Lower lobe of right lung (tissue), 2 donors: ENCODE measurements around the gene NTRK2. TPM values are rescaled to one million over a fixed set of nuclear protein-coding genes. Genes with fewer than 3 reads are reported as not detected.

Experiments
- ATAC-seq, 2 donors: fragments of 200-7000 bp; cut with Tn5 transposase; one replicate each; pipeline ENCODE4 v1.9.1; 2020 to 2022; ENCODE audit warnings: mild to moderate bottlenecking in 2 of 2, moderate library complexity in 2 of 2
- DNase-seq: peaks from one replicate; pipeline ENCODE4 v3.0.0-alpha.2; 2020
- H3K27ac ChIP-seq: fragments of 200-600 bp; one replicate; pipeline ENCODE4 v1.8.0; 2022
- H3K27me3 ChIP-seq: fragments of 200-600 bp; one replicate; pipeline ENCODE4 v1.8.0; 2022; ENCODE audit warnings: low read depth
- H3K36me3 ChIP-seq: fragments of 200-600 bp; one replicate; pipeline ENCODE4 v1.8.0; 2022; ENCODE audit warnings: mild to moderate bottlenecking
- H3K4me1 ChIP-seq: fragments of 200-600 bp; one replicate; pipeline ENCODE4 v1.8.0; 2022
- H3K4me3 ChIP-seq: fragments of 200-600 bp; one replicate; pipeline ENCODE4 v1.8.0; 2022; ENCODE audit warnings: mild to moderate bottlenecking
- H3K9me3 ChIP-seq: fragments of 200-600 bp; one replicate; pipeline ENCODE4 v1.8.0; 2022
- intact Hi-C: fragments of 100-400 bp; cut with DNase I; formaldehyde crosslinking; loops from one replicate; pipeline ENCODE4 v1.11.0; 2022
- total RNA-seq: library from RNA; stranded (reverse); fragmentation: NEBNext Ultra II Directional; extraction: Animal tissue kit (Norgen Biotek cat#: 25700); gene quantifications from one replicate; pipeline ENCODE4 v1.2.1, GENCODE V29; 2021
- TF ChIP-seq, protein P1 (sequence below): fragments of 200-600 bp; IDR thresholded peaks from one replicate; pipeline ENCODE4 v1.8.0; 2022; ENCODE audit warnings: antibody characterized with exemption, mild to moderate bottlenecking
- donor health status: DM: no; HTN: yes; CAD: no; lungs with severe emphysema.

NTRK2 gene
- total RNA-seq, 1 donor from 2014 or later, result 7.7 TPM

DNA sequence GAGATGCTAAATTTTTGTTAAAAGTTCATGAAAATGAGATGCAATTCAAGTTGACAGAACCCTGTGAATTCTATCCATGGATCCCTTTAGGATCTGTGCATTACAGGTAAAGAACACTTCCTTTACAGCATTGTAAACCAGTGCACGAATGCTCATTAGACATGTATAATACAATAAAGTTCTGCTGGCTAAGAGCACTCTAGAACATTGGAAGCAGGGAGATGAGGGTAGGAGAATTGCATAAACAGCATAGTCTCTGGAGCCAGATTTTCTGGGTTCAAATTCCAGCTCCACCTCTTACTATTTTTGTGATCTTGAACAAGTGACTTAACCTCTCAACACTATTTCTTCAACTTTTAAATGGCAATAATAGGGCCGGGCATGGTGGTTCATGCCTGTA lies 300.2 kb downstream of the NTRK2 start:
- ATAC-seq, result no peak
- TF ChIP-seq, protein P1, sequence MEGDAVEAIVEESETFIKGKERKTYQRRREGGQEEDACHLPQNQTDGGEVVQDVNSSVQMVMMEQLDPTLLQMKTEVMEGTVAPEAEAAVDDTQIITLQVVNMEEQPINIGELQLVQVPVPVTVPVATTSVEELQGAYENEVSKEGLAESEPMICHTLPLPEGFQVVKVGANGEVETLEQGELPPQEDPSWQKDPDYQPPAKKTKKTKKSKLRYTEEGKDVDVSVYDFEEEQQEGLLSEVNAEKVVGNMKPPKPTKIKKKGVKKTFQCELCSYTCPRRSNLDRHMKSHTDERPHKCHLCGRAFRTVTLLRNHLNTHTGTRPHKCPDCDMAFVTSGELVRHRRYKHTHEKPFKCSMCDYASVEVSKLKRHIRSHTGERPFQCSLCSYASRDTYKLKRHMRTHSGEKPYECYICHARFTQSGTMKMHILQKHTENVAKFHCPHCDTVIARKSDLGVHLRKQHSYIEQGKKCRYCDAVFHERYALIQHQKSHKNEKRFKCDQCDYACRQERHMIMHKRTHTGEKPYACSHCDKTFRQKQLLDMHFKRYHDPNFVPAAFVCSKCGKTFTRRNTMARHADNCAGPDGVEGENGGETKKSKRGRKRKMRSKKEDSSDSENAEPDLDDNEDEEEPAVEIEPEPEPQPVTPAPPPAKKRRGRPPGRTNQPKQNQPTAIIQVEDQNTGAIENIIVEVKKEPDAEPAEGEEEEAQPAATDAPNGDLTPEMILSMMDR, result no peak

DNA sequence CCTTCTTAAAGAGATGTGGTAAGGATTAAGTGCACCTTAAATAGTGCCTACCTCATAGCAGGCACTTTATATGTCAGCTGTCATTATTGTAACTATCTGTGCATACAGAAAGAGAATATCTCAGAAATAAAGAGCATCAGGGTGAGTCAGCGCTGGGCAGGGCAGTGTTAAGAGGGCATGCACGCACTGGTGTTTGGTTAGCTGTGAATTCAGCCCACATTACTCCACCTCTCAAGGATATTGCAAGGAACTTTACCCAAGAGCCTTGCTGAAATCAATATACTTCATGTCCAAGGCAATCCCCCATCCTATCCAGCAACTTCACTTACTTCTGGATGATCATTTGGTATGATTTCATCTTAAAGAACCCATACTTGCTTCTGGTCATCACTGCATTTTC lies 300.9 kb downstream of the NTRK2 start:
- H3K4me3 ChIP-seq, result no peak overlapping the region
- H3K9me3 ChIP-seq, result no peaks in the 10 kb centered on the region
- H3K4me1 ChIP-seq, result no peaks in the 10 kb centered on the region
- ATAC-seq (no peak), DNase-seq (no peak)
- H3K36me3 ChIP-seq, result no peaks in the 10 kb centered on the region
- no peak overlapping the region for H3K27ac ChIP-seq
- intact Hi-C loops, result no loop called here
- no peaks in the 10 kb centered on the region for H3K27me3 ChIP-seq
- TF ChIP-seq, protein P1, result no peak

More for the DNA sequence above, 300.2 kb downstream of the NTRK2 start:
- H3K36me3 ChIP-seq, result no peaks in the 10 kb centered on the region
- no peaks in the 10 kb centered on the region for H3K4me1 ChIP-seq
- intact Hi-C loops, result no loop called here
- no peaks in the 10 kb centered on the region for H3K27me3 ChIP-seq
- no peak for DNase-seq
- no peak overlapping the region for H3K4me3 ChIP-seq
- H3K9me3 ChIP-seq, result no peaks in the 10 kb centered on the region
- H3K27ac ChIP-seq, result no peak overlapping the region

DNA sequence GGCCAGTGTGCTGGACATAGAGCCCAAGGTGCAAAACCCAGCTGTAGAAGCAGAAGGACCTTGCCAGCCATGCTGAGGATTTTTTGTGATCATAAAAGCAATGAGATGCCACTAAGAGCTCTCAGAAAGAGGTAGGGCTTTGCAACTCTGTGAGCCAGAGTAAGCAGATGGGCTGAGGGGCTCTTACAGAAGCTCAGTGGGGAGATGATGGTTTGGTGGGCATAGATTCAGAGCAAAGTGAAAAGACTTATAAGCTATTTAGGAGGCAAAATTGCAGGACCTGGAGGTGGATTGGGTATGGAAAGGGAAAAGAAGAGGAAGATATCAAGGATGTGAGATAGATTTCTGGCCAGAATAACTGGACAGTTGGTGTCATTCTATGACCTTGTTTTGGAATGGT lies 302.0 kb downstream of the NTRK2 start:
- Histone ChIP-seq H3K36me3 (no peaks in the 10 kb centered on the region), H3K4me3 (no peak overlapping the region), H3K4me1 (no peaks in the 10 kb centered on the region), H3K27ac (no peak overlapping the region), H3K27me3 (no peaks in the 10 kb centered on the region), H3K9me3 (no peaks in the 10 kb centered on the region)
- ATAC-seq, result no peak
- no peak for DNase-seq
- intact Hi-C loops, result no loop called here
- TF ChIP-seq, protein P1, result no peak

DNA sequence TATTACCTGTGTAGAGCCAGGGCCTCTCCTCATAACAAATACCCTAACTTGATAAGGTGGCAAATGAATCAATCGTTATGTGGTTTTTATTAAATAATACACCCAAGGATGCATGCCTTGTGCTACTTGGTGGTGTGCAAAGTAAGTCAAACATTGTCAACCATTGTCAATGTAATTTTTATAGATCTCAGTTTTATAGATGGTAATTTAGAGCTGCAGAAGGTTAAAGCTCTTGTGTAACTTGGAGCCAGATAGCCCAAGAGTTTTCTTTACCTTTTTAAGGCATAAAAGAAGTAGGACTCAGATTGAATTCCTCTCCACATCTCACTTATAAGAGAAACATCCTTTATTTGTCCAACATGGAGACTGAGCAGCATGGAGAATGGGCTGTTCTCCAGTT lies 304.7 kb downstream of the NTRK2 start:
- Histone ChIP-seq H3K4me3 (no peak overlapping the region), H3K27ac (no peak overlapping the region), H3K27me3 (no peaks in the 10 kb centered on the region), H3K4me1 (no peaks in the 10 kb centered on the region), H3K36me3 (no peaks in the 10 kb centered on the region), H3K9me3 (no peaks in the 10 kb centered on the region)
- DNase-seq (no peak), ATAC-seq (no peak)
- intact Hi-C loops, result no loop called here
- TF ChIP-seq, protein P1, result no peak

DNA sequence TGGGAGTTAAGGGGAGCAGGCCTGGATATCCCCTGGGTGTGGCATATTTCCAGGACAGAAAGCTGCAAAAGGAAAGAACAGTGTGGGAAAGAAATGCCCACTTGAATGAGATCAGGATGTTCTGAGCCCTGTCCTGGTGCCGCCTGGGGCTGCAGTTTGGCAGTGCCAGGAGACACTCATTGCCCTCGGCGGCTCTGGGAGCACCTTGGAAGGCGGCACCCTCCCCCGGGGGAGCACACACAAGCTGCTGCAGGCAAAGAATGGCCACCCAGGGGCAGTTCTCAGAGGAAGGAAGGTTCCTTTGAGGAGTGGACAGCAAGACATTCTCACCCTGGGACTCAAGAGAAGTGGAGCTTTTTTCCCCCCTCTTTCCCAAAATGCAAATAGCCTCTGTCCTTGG lies 305.3 kb downstream of the NTRK2 start:
- no peaks in the 10 kb centered on the region for H3K36me3 ChIP-seq
- no peak overlapping the region for H3K4me3 ChIP-seq
- no peak overlapping the region for H3K27ac ChIP-seq
- intact Hi-C loops, result no loop called here
- H3K27me3 ChIP-seq, result no peaks in the 10 kb centered on the region
- no peaks in the 10 kb centered on the region for H3K4me1 ChIP-seq
- TF ChIP-seq, protein P1, result no peak
- DNase-seq (no peak), ATAC-seq (no peak)
- H3K9me3 ChIP-seq, result no peaks in the 10 kb centered on the region

DNA sequence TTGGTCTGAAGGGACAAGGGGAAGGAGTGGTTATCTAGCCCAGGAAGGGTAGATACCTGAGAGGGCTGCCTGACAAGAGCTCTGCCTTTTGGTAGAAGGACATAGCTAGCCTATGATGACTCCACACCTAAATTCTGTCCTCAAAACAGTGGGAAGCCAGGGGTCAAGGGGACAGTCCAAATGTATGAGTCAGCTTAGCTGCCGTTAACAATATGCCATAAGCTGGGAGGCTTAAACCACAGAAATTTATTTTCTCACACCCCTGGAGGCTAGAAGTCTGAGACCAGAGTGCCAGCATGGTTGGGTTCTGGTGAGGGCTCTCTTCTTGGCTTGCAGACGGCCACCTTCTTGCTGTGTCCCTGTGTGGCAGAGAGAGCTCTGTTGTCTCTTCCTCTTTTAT lies 306.4 kb downstream of the NTRK2 start:
- H3K27me3 ChIP-seq, result no peaks in the 10 kb centered on the region
- no peak overlapping the region for H3K27ac ChIP-seq
- DNase-seq (no peak), ATAC-seq (no peak)
- TF ChIP-seq, protein P1, result no peak
- no peaks in the 10 kb centered on the region for H3K36me3 ChIP-seq
- intact Hi-C loops, result no loop called here
- H3K9me3 ChIP-seq, result no peaks in the 10 kb centered on the region
- H3K4me1 ChIP-seq, result no peaks in the 10 kb centered on the region
- no peak overlapping the region for H3K4me3 ChIP-seq
